HPDE6-E6E7 (cell line): ENCODE measurements around the gene RBM47.
A peak's percentile ranks its signal among the peaks of the same experiment; 100 is the strongest.
"Not testable (repeated sequence)": the region's sequence is repeated elsewhere in the genome, so short reads cannot be mapped to it uniquely, and the experiment has no call there.

ENCODE experiments used
- DNase-seq: peaks from one replicate; pipeline ENCODE4 v3.0.0; 2011; ENCODE audit warnings: missing footprints; ENCODE audit errors: extremely low spot score

Gene RBM47

DNA sequence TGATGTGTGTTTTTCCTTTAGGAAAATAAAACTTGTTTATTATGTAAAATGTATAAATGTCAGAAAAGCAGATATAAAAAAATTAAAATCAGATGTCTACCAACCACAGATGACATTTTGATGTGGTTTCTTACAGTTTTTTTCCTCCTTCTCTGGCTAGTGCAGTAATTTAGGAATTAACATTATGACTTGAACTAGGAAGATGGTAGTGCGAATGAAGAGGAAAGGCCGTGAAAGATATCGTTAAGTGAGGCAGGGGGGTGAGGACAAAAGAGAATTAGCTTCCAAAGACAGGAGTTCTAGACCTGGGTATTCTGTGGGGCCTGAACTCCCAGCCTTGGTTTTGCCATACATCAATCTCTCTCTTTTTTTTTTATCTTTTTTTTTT is 98.0 kb downstream of the RBM47 start:
- DNase-seq: no peak

DNA sequence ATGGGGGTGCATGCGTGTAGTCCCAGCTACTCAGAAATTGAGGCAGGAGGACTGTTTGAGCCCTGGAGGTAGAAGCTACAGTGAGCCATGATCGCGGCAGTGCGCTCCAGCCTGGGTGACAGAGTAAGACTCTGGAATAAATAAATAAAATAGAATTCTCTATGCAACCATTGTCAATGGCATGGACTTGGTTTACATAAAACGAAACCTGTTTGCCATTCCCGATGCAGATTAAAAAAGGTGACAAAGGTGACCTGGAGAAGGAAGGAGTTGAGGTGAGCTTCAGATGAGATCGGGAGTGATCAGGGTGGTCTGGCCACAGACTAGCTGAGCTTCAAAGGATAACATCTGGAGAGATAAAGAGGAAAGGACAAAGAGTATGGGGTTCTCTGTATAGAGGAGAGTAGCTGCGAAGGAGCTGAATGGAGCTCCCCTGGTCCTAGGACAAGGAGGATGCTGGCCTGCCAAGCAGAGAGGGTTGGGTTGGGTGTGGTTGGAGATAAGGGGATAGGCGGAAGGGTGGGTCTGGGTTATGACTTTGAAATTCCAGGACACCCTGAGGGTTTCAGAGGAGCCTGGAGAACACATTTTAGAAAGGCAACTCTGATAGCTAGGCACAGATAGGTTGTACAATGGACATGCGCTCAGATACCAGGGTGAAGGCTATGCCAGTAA is 98.6 kb downstream of the RBM47 start:
- no peak for DNase-seq

DNA sequence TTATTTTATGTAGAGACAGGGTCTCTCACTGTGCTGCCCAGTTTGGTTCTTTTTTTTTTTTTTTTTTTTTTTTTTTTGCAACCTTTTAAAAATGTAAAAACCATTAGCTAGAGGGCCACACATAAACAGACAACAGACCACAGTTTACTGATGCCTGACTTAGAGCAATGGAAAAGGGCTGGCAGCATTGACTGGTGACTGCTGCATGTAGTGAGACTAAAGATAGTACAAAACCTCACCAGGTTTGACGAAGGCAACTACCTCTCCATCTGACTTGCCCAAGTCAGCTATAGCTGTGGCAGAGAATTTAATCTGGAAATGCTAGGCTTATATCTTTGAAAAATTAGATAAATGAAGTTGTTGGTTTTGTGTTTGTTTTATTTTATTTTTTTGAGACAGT is 102.9 kb downstream of the RBM47 start:
- no peak for DNase-seq

DNA sequence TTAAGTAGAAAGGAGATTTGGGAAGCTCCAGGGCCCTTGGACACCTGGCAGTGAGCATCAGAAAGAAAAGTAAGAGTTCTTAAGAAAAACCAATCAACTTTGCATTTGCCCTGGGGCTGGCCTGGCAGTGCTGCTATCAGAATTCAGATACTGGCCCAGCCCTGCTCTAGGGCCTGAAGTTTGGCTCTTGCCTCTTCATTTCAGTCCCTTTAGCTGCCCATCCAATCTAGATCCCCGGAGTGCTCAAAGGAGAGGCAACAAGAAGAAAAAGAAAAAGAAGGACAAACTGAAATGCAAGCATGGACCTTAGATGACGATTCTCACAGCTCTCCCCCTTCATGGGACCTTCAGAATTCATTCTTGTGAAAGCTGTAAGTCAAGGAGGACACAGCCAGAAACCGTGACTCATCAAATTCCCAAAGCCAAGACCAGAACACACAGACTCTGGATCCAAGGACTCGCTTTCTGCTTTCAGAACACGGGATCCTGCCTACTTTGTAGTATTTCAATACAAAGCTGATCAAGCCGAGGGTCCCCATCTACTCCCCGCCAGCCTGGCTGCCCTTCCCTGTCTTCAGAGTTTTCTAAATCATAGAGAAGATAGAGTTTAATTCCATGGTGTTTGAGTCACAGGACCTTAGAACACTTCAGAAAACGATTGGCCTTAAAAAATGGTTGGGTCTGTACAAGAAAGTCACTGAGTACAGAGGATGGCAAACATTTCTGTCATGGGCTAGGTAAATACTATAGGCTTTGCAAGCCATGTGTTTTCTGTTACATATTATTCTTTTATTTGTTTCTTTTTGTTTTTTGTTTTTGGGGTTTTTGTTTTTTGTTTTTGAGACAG is 103.7 kb downstream of the RBM47 start:
- DNase-seq: no peak

DNA sequence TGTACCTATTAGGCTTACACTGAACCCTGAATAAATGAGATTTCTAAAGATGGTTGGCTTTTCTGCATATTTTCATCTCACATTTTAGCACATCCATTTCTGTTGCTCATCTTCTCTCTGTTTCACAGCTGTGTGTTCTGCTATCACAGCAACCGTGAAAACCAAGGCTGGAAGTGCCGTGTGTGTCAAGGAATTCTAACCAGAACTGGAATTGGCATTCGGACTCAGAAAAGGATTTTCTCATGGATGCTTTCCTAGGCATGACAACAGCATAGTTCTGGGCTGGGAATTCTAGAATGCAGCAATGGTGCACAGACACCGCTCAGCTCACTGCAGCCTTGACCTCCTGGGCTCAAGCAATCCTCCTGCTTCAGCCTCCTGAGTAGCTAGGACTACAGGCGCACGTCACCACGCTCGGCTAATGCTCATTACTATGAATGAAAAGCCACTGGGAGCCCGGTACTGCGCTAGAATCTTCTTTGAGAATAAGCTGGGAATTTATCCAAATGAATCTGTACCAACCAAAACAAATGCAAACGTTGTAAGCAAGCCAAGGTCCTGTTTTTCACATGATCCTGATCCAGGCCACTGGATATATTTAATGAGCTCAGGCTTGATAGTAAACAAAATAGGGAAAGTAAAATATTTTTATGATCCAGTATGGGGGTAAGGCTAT is 105.2 kb downstream of the RBM47 start:
- DNase-seq: no peak

DNA sequence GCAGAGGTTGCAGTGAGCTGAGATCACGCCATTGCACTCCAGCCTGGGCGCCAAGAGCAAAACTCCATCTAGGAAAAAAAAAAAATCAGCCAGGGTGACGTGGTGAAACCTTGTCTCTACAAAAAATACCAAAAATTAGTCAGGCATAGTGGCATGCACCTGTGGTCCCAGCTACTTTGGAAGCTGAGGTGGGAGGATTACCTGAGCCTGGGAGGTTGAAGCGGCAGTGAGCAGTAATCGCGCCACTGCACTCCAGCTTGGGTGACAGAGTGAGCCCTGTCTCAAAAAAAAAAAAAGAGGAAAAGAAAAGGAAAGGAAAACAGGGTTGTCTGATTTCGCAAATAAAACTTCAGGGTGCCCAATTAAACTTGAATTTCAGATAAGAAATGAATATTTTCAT is 106.1 kb downstream of the RBM47 start:
- no peak for DNase-seq

DNA sequence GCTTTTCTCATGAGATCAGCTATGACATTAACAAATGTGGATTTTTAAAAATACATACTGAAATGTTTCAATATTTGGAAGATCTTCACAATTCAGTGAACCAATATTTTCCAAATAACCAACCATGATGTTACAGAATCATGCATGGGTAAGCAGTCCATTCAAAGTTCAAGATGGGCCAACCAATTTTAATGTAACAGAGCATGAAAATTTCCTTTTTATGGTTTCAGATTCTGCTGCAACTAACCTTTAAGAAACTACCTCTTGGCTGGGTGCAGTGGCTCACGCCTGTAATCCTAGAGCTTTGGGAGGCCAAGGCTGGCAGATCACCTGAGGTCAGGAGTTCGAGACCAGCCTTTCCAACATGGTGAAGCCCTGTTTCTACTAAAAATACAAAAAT is 107.7 kb downstream of the RBM47 start:
- no peak for DNase-seq

DNA sequence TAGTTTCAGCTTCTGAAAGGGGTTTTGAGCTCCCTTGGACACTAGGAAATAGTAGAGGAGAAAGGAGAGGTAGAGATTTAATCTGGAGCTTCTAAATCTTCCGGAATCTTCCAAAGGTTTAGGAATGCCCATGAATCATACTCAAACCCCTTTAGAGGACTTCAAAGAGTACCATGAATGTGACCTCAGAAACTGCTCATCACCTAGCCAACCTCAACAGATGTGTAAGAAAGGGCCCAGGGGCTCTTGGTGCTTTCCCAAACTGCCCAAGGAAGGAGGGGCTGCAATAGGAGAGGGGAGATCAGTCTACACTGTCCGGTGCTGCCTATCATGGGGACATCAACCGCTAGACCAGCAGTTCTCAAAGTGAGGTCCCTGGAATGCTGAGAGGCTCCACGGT is 109.1 kb downstream of the RBM47 start:
- no peak for DNase-seq

DNA sequence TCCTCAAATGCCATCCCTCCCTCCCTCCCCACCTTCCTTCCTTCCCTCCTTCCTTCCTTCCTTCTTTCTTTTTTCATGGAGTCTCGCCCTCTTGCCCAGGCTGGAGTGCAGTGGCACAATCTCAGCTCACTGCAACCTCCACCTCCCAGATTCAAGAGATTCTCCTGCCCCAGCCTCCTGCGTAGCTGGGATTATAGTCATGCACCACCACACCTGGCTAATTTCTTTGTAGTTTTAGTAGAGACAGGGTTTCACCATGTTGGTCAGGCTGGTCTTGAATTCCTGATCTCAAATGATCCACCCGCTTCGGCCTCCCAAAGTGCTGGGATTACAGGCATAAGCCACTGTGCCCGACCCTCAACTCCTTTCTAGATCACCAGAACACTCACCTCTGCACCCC is 112.6 kb downstream of the RBM47 start:
- DNase-seq: not testable (repeated sequence)

DNA sequence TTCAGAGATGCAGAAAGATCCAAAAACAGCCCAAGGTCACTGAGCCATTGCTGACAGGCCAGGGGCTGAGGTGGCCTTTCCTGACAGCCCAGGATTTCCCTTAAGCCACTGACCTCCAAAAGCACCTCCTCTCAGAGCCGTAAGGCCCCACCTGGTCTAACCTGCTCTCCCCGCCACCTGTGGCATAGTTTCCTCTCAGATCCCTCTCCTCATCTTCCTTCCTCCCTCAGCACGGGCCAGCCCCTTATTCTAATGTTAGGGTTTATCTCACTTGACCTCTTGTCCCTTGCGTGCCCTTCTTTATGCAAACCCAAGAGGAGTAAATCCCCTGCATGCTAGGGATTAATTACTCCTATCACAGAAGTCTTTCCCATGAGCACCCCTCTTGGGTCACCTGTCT is 113.0 kb downstream of the RBM47 start:
- no peak for DNase-seq

DNA sequence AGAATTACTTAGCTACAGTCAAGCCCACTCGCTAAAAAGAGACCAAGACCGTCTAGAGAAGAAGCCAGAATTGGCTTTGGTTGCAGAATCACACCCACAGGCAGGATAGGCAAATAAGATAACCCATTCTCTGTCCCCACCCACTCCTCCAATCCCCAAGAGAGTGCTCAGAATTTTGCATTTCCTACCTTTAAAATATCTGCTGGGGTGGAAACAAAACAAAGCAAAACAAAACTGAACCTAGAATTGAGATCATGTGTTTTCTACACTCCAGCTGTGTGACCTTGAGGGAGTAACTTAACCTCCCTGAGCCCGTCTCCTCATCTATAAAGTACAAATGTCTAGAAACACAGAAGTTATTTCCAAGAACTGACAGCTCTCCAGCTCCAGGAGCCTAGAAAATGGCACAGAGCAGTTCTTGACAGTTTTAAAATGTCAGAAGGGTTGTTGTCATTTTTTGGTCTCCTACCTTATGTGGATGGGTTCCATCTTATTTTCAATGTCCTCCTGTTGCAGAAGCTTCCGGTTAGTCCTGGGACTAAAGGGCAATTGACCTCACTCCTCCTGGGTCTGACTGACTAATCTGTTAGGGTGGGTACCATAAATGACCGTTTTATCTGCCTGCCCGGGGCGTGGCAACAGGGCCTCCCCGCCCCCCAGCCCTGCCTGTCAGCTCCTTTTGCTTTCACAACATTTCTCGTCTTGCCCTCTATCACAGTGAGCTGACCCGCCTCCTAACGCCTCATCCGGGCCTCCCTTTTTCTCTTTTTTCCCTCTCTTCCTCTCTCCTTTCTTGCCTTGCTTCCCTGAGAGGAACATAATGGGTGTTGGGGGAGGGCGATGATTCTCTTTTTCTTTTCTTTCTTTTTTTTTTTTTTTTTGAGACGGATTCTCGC is 114.0 kb downstream of the RBM47 start:
- peak; percentile 21 for DNase-seq

DNA sequence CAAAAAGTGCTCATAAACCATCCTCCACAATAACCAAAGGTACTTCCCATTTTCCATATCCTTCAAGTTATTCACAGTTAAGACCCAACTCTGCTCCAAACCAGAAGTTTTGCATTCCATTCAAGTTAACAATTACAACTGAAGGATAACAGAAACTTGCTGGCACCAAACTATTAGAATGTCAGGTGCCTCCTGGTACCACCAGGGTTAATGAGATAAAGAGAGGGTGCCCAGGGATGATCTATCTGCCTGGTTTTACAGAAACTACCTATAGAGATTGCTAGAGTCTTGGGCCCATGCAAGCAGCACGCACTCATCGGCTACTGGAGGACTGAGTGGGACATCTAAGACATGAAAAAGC is 114.6 kb downstream of the RBM47 start:
- DNase-seq: peak; percentile 73

DNA sequence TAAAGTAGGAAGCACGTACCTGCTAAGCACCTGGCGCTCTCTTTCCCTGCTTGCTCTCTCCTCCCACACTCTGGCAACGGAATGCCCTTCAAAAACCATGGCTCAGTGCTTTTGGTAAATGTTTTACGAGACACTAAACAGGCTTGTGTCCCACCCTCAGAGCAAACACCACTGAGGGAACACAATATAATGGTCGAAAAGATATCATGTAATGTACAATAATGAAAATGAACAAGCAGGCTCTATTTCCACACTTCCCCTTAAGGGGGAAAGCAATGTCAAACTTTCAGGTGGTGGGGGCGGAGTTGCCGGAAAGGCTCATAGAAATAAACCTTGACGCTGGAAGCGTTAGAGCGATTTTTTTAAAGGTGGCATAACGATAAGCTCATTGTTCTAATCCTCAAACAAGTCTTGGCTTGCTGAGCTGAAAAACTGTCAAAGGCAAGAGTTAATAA is 115.1 kb downstream of the RBM47 start:
- DNase-seq: no peak

DNA sequence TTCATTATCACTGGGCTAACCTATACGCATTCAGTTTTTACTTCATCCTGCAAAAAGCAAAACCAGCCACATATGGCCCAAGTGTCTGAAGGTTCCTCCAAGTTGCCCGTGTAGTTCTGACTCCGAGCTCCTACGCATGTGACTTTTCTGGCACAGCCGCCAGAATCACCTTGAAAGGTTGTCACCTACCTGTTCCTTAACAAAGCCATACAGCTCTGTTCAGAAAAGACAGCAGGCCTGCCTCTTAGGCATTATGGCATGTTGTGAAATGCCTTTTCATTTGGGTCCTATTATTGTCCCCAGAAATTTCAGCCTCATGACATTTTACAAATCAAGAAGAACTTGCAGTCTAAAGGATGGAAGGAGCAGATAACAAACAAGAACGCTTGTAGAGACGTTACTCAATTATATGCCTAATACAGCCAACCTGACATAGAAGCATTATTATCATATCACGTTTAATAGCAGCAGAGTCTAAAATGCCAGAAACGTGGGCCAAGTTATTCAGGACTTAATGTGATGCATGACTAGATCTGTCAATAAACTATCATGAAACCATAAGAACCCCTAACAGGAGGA is 118.5 kb downstream of the RBM47 start:
- DNase-seq: no peak

DNA sequence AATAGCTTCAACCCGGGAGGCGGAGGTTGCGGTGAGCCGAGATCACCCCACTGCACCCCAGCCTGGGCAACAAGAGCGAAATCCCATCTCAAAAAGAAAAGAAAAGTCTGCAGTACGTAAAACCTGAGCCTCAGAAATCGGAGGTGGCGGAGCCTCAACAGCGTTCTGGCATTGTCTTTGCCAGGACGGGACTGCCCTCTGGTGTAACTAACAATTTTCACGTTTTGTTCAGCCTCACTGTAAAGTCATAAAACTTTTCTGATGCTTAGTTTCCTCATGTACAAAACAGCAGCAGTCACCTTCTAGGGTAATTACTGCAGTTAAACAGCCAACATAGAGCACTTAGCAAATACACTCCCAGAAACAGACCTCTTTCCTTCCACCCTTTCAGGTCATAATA is 121.7 kb downstream of the RBM47 start:
- no peak for DNase-seq

DNA sequence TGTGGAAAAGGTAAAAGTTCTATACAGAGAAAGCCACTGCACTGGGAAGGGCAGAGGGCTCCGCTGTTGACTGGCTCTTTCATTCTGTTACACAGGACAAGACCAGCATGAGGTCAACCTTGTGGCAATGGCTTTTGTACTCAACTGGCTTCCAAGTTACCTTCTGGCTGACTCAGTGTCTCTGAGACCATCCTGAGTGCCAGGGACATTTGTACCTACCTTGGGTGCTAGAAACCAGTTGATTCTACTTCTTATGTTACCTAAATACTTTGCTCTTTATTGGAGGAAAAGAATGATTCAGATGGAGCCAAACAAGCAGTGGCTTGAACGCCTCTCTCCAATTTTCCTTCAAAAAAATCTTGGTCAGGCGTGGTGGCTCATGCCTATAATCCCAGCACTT is 123.2 kb downstream of the RBM47 start:
- DNase-seq: peak; percentile 56

DNA sequence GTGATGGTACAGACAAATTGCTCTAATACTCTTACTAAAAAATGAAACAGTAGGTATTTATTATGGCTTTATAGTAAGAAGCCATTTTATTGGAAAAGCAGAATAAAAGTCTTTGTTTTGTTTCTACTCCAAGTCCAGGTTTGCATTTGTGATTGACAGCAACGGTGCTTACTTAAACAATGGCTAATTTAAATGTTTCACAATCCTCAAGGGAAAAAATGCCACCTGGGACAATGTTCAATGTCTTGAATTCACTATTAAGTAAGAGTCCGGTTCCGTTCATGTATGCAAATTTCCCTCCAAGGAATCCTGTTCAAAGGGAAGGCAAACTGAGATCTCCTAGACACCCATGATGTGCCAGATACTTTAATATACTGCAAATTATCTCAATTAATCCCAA is 123.6 kb downstream of the RBM47 start:
- DNase-seq: no peak

DNA sequence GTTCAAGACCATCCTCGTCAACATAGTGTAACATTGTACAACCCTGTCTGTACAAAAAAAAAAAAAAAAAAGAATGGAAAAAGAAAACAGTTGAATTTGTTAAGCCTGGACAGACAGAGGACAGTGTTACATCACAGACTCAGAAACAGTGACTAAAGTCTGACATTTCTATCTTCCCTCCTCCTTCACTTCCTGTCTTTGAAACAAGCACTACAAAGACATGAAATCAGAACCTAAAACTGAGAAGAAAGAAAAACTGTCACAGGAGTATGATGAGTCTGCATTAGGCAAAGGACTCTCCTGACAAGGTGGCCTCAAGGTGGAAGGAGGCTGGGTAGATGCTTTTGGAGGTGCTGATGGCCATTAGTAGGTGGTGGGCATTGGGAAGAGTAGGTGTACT is 126.7 kb downstream of the RBM47 start:
- no peak for DNase-seq

DNA sequence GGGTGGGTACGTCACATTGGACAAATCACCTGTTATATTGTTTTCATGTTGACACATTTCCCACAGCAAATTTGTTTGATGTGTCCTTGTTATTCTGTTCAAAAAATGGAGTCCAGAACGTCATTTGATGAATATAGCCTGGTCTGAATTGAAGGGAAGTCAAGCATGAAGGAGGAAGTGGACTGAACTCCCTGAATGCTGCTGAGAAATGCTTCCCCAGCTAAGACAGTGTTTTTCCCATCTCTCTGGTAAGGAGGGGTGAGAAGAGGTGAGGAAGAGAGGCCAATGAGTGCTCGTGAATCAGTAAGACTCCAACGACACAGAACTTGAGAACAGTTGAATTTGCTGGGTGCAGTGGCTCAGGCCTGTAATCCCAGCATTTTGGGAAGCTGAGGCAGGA is 127.4 kb downstream of the RBM47 start:
- no peak for DNase-seq

DNA sequence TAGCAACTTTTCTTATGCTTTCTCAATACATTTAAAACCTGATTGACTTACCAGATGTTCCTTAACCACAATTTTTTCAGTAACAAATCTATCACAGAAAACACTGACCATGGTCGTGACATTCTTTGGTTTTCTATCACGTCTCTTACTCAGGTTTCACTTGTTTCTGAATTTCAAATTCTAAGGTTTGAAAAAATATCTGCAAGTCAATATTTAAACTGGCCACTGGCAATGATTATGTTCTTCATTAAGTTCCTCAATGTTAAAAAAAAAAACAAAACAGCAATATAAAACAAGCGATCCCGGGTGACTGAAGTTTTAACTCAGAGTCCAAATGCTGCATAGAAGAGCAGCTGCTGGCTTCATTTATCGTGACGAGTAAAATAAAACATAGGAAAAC is 128.9 kb downstream of the RBM47 start:
- no peak for DNase-seq

DNA sequence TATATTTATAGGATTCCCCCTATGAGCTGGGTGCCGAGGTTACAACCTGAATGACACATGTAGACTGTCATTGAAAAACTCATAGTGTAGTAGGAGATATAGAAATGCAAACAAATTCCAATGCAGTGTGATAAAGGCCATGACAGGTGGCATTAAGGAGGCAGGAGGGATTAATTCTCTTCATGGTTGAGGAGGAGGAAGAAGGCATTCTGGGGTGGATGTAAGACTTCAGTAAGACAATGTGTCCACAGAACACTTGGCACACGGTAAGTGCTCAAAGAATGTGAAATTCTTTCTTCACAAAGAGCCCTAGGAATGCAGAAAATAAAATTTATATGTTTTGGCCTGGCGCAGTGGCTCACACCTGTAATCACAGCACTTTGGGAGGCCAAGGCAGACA is 136.5 kb downstream of the RBM47 start:
- DNase-seq: no peak

DNA sequence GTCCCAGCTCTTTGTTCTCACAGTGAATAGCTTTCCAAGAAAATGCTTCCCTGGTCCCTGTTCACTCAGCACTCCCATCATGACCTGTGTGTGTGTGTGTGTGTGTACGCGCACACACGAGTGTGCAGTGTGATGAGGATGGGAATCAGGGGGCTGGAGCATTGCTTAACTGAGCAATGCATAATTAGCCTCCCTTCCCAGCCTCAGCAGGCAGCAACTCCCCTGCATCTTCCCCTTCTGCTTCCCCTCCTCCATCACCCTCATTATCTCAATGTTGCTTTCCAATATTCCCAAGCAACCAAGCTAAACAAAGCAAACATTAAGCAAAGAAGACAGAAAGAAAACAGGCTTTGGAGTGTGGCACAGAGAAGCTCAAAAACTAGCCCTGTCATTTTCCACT is 137.0 kb downstream of the RBM47 start:
- DNase-seq: no peak
